Hepatocyte (in vitro differentiated cells): Measurements from ENCODE around the gene SON.

Experiments used
- CTCF ChIP-seq: fragments of 200-600 bp; sonication (generic); IDR thresholded peaks from 2 replicates; pipeline ENCODE4 v1.5.1; 2016; ENCODE audit warnings: antibody characterized with exemption, mild to moderate bottlenecking; ENCODE audit not compliant: poor library complexity
- EZH2 ChIP-seq: fragments of 200-600 bp; sonication (generic); IDR thresholded peaks from 2 replicates; pipeline ENCODE4 v1.6.1; 2016; ENCODE audit warnings: antibody characterized with exemption, mild to moderate bottlenecking, borderline replicate concordance

GRCh38 chr21:33550772-33551660, 8.2 kb downstream of the SON start:
- TF ChIP-seq CTCF (no peak), EZH2 (no peak)
